Stimulated activated CD4-positive, alpha-beta T cell treated with anti-CD3 and anti-CD28 coated beads, Interleukin-1b, Interleukin-23, amount 100 ng/mL, for 48 hours (primary cell): ENCODE data around the gene RNF223.
A peak's percentile ranks its signal among the peaks of the same experiment; 100 is the strongest.
"Not testable (repeated sequence)": the region's sequence is repeated elsewhere in the genome, so short reads cannot be mapped to it uniquely, and the experiment has no call there.

Source experiments
- DNase-seq: peaks from one replicate; pipeline ENCODE4 v3.0.0-alpha.2; 2020

RNF223 gene

DNA sequence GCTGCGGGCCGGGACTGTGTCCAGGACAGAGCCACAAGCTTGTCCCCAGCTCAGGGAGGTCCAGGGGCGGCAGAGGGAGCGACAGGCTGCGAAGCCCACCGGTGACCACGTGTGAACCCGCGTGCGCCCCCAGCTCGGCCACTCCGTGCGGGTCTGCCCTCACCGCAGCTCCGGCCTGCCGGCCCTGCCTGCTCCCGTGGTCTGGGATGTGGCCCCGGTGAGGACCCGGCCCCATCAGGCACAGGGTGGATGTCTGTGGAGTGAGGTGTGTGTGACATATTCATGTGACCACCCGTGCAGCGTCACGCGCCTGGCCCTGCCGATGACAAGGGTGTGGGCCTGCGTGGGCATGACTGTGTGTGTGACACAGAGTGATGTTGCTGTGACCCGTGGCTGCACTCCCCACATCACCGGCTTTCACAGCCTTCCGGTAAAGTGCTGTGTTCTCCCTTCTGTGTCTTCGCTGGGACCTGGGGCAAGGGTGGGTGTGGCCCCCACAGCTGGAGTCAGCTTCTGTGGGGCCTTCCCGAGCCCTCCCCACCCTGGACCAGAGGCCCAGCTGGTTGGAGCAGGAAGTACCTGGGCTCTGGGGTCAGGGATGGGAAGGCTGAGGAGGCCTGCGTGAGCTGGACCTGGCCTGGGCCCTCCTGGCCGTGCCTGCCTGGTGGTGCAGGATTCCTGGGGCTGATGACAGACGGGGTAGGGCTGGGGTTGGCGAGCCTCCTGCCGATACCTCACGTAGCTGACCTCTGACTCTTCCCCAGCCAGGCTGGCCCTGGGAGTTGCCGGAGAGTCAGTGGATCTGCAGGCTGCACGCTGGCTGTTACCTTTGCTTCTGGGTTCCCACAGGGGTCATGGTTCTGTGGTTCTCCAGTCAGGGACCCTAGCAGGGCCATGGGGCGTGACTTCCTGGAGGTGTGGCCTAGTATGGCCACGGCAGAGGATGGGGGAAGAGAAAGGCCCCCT is 4.1 kb downstream of the RNF223 start:
- DNase-seq: peak; percentile 26

DNA sequence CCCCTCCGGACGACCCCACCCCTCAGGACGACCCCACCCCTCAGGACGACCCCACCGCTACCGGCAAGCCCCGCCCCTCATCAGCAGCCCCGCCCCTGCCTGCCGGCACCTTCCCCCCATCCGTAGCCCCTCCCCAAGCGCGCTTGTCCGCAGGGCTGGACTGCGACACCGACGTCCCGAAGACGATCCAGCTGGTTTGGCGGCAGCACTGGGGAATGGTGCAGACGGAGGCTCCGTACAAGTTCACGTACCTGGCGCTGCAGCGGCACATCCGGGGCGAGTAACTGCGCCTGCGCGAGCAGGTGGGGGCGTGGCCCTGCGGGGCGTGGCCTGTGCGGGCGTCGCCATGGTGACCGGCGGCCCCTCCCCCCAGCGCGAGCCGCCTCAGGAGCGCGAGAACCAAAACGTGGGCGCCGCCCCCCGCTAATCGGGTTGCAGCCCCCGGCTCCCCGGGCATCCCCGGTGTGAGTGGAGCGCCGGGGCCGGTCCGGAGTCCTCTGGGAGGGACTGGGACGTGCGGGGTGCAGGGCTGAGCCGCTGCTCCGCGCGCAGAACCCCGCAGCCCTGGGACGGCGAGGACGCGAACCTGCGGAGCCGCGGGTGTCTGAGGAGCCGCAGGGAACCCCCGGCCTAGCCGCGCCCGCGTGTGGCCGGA is 4.9 kb downstream of the RNF223 start:
- peak; percentile 87 for DNase-seq

DNA sequence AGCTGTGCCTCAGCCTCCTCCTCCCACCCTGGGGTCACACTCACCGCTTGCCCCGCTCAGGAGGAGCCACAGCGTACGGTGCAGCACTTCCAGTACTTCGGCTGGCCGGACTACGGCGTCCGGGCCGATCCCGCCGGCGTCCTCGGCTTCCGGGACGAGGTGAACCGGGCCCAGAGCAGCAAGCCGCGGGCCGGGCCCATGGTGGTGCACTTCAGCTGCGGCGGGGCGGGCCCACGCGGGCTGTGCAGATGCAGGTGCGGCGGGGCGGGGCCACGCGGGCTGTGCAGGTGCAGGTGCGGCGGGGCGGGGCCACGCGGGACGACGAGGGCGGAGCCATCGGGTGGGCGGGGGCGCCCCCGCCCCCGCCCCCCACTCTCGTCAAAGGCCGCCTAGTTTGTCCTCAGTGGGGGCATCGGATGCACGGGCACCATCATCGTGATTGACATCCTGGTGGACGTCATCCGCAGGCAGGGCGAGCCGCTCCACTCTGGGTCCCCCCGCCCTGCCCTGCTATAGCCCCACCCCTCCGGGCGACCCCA is 5.5 kb downstream of the RNF223 start:
- DNase-seq: no peak

DNA sequence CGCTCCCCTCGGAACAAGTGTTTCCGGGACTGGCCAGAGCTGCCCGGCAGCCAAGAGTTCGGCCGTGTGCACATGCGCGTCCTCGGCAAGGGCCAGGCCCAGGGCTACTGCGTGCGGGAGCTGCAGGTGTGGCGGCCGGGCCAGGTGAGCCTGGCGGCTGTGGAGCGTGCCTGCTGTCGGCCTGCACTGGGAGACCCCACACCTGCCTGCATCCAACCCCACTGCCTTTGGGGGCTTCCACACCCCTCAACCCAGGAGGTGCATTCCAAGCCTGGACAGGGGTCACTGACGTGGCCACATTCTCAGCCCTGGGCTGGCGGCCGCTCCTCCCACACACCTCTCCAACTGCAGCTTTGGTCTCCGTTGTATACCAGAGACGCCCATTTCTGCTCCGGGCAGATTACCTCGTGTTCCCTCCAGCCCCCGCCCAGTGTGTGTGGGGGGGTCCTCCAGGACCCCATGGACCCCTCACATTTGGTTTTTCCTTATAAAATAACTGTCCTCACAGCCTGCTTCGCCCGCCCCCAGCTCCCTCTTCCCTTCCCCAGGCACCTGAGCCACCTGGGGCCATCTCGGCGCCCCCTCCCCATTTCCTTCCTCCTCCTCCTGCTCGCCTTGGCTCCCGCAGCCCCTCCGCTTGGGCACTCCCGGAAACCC is 6.1 kb downstream of the RNF223 start:
- DNase-seq: no peak

DNA sequence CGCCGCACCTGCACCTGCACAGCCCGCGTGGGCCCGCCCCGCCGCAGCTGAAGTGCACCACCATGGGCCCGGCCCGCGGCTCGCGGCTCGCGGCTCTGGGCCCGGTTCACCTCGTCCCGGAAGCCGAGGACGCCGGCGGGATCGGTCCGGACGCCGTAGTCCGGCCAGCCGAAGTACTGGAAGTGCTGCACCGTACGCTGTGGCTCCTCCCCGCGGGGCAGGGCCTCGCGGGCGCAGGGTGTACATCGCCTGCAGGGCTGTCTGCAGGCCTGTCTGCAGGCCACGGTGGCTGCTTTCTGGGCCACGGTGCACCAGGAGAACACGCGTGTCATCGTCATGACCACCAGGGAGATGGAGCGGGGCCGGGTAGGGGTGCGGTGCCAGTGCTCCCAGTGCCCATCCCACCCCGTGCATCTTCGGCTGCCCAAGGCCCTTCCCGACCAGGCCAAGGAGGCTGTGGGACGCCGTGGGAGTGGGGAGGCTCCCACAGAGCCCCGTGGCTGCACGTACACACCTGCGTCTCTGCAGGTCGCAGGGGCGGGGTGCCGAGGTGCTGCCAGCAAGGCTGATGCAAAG is 6.7 kb downstream of the RNF223 start:
- DNase-seq: no peak

DNA sequence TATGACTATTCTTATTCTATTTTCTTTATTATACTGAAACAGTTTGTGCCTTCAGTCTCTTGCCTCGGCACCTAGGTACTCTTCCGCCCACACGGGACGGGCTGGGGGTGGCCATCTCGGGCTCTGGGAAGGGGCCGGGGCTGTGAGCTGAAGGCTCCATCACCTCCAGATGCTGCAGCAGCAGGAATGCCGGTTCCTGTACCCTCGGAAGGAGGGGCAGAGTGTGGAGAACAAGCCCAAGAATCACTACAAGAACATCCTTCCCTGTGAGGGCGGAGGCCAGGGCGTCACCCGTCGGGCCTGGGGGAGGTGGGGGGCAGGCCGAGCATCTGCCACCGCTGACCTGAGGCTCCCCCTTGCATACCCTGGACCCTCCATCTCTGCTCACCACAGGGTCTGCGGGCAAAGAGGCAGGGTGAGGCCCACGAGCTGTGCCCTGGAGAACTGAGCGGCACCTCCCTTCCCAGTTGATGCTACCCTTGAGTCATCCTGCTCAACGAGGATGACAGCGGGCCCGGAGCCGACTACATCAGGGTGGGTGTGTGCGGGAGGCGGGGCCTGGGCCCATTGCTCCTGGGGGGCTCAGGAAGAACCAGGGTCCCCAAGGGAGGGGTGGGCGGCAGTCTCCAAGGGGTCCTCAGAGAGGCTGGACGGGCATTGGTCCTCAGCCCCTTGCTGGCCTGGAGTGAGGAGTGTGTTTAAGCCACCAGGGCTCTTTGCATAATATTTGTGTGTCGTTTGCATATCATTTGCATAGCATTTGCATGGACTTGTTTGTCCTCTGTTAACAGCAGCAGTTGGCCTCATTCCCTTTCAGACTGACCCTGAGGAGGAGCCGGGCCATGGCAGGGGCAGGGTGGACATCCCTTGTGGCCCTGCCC is 7.5 kb downstream of the RNF223 start:
- no peak for DNase-seq

DNA sequence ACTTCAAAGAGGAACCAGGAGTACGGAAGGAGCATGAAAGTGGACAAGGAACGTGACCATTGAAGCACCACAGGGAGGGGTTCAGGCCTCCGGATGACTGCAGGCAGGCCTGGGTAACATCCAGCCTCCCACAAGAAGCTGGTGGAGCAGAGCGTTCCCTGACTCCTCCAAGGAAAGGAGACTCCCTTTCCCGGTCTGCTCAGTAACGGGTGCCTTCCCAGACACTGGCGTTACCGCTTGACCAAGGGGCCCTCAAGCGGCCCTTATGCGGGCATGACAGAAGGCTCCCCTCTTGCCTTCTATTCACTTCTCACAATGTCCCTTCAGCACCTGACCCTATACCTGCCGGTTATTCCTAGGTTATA is 8.2 kb downstream of the RNF223 start:
- not testable (repeated sequence) for DNase-seq

DNA sequence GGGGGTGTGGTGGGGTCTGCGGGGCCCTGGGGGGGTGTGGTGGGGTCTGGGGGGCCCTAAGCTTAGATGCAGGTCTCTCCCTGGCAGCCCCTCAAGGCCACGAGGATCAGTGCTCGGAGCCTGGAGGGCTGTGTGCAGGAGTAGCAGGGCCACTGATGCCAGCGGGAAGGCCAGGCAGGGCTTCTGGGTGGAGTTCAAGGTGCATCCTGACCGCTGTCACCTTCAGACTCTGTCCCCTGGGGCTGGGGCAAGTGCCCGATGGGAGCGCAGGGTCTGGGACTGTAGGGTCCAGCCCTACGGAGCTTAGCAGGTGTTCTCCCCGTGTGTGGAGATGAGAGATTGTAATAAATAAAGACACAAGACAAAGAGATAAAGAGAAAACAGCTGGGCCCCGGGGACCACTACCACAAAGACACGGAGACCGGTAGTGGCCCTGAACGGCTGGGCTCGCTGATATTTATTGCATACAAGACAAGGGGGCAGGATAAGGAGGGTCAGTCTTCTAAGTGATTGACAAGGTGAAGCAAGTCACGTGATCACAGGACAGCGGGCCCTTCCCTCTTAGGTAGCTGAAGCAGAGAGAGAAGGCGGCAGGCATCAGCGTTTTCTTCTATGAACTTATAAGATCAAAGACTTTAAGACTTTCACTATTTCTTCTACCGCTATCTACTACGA is 8.7 kb downstream of the RNF223 start:
- DNase-seq: no peak

DNA sequence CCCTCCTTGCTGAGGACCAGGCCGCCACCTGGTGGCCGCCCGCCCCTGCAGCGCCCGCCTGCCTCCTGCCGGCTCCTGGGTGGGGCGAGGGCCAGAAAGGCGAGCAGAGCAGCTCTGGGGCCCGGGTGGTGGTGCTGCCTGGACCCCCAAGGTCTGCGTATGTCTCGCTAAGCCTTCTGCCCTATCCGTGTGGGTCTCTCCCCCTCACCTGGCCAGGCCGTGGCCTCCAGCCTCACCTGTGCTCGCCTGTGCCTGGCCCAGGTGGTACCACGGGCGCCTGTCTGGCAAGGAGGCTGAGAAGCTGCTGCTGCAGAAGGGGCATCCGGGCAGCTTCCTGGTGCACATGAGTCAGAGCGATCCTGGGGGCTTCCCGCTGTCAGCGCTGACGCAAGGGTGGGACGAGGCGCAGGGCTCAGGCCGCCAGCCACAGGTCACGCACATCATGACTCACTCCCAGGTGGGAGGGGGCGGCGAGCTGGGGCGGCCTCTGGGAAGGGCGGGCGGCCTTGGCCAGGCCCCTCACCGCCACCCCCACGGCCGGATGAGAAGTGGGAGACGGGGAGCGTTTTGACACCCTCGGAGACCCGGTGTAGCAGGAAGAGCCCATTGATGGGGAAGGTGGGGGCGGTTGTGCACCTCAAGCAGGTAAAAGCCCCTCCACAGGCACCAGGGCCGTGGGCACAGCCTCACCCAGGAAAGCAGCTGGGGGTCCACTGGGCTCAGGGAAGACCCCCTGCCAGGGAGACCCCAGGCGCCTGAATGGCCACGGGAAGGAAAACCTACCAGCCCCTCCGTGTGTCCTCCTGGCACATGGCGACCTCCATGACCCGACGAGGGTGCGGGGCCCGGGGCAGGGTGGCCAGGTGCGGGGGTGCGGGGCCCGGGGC is 9.9 kb downstream of the RNF223 start:
- peak; percentile 92 for DNase-seq

DNA sequence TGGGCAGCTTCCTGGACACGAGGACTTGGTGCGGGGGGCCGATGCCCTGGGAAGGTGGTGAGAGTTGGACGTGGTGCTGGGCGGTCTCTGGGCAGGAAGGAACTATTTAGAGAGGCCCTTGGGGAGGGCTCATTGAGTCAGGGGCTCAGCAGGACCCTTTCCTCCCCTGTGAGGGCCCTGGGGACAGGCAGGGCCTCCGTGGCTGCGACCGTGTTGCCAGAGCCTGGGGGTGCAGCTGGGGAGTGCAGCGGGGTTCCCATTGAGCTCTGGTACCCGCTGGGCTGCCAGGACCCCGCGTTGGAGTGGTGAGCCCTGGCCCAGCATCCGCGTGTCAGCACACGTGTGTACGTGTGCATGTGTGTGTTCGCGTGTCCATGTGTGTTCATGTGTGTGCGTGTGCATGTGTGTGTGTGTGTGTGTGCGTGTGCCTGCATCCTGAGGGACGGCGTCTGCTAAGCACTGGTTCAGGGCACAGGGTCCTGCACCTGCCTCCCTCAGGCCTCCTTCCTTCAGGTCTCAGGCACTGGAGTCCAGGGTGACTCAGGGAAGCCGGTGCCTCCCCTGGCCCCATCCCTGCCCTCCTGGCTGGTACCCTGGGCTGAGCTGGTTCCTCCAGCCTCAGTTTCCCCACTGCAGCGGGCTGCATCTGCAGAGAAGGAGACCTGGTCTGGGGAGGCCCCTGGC is 10.7 kb downstream of the RNF223 start:
- no peak for DNase-seq

DNA sequence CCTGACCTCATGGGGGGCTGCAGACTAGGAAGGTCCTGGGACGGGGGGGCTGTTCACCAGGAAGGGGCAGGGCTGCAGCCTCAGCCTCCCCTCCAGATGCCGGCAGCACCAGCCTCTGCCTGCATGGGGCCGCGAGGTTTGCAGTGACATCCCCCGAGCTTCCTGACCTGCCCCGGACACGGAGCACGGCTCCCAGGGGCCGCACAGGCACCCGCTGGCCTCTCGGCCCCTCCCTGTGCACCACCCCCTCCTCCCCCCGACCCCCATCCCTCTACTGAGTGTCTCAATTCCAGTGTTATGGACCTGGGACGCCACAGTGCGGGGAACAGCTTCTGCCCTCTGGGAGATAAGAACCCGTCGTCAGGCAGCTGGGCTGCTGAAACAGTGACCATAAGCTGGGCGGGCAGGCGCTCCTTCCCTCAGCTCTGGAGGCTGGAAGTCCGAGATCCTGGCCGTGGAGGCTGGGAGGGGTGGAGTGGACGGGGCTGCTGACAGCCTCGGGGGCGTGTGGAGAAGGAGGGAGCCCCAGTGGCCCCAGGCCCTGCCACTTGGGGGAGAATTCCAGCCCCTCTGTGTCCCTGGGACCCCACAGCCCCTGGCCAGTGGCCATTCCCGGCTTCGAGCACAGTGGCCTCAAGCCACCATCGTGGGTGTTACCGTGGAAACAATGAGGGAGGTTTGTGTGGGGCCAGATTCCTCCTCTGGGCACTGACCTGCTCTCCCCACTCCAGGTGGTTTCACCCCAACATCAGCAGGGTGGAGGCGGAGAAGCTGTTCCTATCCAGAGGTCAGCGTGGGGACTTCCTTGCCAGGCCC is 11.6 kb downstream of the RNF223 start:
- DNase-seq: no peak

DNA sequence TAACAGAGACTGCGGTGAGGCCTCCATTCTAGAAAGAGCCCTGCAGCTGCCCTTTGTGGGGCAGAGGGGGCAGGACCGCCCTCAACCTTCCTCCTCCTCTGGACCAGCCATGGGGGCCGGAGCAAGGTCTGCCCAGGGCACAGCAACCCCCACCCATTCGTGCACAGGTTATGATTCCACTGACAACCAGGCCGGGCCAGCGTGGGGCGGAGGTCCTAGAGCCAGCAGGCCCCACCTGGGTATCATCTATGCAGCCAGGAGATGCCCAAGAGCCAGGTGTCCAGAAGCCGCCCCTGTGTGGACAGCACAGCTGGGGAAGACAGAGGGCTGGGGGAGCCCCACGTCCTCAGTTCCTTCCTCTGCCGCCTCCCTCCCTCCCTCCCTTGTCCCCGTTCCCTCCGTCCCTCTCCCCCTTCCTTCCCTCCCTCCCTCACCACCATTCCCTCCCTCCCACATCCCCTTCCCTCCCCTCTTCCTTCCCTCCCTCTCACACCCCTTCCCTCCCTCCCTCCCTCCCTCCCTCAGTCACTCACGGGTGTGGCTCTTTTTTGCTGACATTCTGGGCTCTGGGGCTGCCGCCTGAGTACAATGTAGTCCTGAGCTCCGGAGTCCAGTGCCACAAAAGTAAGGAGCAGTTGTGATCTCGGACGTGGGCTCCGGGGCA is 12.3 kb downstream of the RNF223 start:
- DNase-seq: no peak

DNA sequence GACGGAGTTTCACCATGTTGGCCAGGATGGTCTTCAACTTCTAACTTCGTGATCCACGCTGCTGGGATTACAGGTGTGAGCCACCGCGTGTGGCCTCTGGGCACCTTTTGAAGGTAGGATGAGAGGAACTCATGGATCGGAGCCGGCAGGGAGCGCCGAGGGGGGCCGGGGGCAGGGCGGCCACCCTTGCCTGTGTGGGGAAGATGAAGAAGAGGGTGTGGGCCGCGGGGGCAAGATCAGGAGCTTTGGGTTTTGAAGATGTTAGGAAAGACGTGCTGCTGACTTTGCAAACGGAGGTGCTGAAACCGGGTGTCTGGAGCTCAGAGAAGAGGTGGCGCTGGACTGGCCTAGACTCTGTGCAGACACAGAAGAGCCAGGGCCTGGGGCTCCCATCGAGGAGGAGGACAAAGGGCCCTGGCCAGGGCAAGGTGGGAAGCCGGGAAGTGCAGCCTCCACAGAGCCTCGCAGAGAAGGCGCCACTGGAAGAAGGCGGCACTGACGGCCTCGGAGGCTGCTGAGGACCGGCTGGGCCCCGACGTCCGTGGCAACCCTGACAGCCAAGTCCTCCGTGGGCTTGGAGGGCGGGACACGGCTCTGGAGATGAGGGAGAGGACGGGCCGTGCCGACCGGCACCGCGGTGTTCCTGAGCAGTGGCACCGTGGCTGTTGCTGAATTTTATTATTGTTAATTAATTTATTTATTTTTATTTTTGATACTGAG is 13.7 kb downstream of the RNF223 start:
- no peak for DNase-seq

DNA sequence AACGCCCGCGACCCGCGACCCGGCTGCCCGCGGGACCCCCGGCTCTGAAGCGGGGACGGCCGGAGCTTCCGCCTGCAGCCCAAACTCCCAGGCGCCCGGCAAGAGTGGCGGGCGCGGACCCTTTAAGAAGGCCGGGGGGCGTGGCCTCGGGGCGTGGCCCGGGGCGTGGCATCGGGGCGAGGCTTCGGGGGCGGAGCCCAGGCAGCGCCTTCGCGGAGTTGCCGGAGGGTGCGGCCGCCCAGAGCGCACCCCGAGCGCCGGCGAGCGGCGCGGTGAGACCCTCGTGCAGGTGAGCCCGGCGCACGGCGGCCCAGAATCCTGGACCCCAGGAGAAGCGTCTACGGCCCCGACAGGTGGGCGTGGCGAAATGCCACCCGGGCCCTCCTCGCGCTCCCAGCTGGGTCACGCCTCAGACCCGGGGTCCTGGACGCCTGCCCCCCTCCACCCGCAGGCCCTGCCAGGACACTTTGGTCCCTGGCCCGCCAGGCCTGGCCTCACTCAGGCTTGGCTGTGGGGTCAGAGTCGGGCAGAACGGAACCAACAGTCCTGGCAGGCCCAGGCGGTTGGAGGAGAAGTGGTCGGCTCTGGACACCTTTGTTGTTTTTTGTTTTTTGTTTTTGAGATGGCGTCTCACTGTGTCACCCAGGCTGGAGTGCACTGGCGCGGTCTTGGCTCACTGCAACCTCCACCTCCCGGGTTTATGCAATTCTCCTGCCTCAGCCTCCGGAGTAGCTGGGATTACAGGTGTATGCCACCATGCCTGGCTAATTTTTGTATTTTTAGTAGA is 14.4 kb downstream of the RNF223 start:
- peak; percentile 89 for DNase-seq

DNA sequence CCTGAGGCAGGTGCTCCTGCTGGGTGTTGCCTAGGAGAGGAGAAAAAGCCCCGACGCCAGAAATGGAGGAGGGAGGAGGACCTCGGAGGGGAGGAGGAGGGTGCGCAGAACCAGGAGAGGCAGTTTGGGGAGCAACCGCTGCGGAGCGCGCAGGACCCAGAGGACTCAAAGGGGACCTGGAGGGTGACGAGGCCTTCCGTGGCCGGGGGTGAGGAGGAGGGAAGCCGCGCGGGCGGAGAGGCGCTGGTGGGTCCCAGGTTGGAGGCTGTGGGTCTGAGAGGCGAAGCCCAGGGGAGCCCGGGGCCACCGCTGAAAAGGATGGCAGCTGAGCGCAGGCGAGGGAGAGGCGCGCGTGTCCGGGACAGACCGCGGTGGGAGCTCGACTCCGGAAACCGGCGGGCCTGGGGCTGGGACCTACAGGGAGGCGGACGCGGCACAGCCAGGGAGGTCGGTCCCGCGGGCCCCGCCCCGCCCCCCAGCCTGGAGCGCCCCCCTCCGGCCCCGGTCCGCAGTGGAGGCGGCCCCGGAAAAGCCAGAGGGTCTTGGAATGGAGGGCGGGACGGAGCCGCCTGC is 15.1 kb downstream of the RNF223 start:
- peak; percentile 39 for DNase-seq
